Kasumi-1 (cell line): ENCODE measurements around the gene SLC44A1.
"Not testable (repeated sequence)": the region's sequence is repeated elsewhere in the genome, so short reads cannot be mapped to it uniquely, and the experiment has no call there.

Source experiments
- DNase-seq, 2 experiments: peaks; one replicate each; lab custom pipeline; 2025; lab: John Stamatoyannopoulos, UW

Gene SLC44A1

DNA sequence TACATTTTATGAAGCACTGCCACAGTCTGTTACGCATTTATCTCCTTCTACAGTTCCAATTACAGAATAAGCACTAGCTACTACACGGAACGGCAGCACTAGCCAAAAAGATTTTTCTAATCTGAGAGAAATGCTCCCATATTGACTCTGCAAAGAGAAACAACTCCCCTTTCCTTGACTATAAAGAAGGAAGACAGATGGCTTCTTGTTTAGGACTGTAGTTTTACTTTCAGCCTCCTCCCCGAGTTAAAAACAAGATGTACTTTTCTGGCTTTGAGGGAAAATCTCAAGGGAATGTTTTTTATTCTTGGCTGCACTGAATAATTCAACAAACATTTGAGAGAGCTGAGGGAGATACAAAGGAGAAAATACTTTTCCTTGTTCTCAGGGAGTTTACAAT is 1.9 kb upstream of the SLC44A1 start:
- no peak for DNase-seq

DNA sequence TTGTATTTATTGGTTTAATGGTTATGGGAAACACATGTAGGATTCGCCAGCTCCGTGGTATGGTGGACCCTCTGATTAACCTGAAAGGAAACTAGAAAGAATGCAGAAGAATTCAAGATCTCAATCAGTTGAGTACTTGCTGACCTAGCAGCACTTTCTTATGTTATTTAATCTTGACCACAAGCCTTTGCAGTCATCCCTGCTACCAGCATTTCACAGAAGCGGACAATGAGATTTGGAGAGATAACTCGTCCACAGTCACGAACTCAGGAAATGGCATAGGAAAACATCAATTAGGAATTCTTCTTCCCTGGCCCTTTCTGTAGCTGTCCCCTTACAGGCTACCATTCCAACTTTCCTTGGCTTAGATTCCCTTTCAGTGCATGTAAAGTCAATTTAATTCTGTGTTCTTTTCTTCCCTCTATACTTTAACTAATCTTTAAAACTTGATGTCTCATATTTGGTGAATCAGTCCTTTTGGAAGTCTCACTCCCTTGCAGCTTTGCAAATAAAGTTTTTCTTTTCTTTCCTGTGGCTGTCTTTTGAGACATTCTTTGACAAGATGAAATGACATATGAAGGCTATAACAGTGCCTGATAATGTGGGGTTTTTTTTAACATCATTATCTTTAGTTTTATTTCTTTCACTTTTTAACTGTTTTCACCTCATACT is 1.3 kb upstream of the SLC44A1 start:
- no peak for DNase-seq

DNA sequence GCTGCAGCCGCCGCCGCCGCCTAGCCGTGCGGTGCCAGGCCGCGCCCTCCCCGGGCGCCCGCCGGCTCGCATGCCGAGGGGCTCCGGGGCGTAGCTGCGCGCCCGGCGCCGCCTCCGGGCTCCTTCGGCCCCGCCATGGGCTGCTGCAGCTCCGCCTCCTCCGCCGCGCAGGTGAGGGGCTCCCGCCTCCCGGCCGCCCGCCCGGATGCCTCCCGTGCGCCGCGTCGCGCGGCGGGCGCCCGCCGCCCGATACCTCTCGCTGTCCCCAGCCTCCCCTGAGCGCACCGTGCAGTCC is 230 bp downstream of the SLC44A1 start:
- no peak for DNase-seq

DNA sequence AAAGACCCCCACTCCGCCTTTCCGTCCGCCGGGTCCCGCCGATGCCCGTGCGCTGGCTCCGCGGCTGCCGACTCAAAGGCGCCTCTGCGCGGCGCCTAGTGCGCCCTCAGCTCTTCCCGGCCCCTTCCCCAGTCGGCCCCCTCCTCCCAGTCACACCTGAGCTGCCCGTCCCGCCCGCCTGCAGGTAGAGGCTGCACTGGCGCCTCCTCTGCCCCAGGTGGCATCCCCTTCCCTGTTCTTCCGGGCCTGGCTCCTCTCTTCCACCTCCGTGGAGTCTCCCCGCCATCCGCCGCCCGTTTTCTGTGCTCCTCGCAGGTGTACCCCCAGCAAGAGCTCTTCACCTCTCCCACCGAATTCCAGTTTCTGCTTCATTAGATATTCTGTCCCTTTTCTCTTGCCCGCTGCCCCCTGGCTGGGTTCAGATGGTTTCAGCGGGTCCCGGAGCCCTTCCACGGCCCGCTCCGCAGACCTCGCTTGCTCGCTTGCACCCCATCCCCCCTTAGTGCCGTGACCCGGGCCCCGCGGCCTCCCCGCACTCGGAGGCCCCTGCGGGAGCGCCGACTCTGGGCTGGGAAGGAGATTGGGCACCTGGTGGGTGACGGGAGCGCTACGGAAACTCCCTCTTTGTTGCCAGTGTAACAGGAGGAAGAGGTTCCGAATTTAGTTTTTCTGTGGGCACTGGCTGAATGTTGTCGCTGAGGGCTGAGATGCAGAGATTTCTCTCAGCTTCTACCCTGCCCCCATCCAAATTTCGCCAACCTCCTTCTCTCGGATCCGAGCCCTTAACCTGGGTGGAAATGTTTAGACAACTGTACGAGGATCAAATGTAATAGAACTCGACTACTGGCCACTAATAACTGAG is 809 bp downstream of the SLC44A1 start:
- no peak for DNase-seq

DNA sequence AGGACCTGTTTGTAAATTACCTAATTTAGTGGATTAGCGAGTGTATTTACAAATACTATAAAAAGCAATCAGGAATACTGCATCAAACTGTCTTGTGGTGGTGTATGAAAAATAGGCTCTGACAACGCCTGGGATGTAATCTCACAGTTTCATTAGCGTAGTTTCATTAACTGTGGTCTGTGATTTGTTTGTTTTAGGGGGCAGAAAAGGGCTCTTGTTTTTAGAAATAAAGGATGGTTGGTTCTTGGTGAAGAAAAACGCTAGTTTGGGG is 1.4 kb downstream of the SLC44A1 start:
- no peak for DNase-seq

DNA sequence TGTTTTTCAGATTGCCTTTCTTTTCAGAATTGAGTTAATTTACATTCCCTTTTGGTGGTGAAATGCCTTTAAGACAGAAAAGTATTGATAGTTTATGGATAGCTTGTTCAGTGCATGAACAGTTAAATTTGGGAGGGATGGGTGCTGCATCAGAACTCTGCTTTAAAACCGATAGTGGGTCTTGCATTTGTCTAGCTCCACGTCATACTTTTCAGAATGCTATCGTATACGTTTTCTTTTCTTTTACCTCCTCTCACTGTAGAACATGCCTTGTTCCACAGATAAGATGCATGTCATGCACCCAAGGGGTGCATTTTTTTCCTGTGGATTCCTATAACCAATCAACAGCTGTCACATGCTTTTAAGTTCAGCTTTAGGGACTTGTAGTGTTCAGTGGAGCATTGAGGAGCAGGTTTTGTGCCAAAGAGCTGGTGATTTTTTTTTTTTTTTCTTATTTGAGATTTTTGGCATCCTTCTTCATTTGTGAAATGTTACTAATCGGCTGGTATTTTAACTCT is 2.3 kb downstream of the SLC44A1 start:
- no peak for DNase-seq

DNA sequence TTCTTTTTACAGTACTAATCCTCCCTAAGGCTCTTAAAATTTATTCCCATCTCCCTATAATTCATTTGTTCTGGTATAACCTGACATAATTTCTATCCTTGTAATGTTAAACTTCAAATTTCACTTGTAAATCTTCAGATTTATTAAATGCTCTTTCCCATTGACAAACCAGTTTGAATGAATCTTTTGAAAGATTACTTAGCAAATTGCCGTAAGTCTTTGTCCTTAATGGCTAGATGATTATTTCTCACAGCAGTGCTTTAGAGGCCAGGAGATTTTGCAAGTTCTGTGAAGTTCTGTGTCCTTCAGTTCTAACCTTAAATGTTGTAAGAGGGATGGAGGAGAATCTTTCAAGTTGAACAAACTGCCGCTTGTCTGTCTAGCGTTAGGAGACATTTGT is 4.2 kb downstream of the SLC44A1 start:
- DNase-seq: no peak

DNA sequence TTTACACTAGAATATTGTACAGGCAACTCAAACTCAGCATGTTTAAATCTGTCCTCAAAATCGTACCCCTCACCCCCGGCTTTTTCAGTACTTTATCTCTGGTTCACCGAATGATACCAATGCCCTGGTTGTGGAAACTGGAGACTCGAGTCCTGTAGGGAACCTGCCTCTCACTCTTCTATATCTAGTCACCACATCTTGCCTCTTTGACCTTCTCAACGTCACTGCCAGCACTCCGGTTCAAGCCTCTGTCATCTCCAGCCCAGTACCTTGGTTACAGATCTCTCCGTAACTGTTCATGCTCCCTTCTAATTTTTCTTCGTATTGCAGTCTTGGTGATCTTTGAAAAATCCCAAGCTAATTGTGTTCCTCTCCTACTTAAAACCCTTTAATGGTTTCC is 6.7 kb downstream of the SLC44A1 start:
- DNase-seq: no peak

DNA sequence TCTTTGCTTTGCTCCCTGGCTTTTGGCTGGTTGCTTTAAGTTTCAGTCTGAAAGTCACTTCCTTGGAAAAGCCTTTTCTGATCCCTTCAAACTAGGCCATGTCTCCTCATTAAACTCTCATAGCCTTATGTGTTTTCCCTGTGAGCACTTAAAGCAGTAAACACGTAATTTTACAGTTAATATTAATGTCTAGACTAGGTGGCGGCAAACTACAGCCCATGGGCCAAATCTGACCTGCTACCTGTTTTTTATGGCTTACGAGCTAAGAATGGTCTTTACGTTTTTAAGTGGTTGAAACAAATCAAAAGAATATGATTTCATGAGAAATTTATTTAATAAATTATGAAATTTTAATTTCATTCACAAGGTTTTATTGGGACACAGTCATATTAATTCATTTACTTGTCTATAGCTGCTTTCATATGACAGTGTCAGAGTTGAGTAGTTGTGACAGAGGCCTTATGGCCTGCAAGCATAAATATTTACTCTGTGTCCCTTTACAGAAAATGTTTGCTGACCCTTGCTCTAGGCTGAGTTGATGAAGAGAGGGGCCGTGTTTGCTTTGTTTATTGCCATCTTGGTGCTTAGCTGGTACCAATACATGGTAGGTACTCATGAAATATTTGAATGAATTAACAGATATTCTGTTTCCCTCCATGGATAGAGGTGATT is 7.4 kb downstream of the SLC44A1 start:
- no peak for DNase-seq

DNA sequence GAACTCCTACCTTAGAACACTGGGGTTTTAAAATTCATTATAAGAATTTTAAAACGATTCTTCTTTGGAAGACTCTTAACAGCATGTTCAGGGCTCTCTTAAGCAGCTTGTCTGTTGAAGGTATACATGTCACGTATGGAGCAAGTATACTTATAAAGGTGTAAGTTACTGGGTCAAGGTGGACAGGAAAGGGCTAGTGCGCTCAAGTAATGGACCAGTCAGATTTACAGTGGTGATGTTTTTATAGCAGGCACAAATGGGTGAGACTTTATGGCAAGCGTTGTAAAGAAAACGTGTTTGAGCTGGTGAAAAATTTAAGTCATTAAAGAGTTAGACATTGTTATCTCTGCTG is 7.9 kb downstream of the SLC44A1 start:
- no peak for DNase-seq

DNA sequence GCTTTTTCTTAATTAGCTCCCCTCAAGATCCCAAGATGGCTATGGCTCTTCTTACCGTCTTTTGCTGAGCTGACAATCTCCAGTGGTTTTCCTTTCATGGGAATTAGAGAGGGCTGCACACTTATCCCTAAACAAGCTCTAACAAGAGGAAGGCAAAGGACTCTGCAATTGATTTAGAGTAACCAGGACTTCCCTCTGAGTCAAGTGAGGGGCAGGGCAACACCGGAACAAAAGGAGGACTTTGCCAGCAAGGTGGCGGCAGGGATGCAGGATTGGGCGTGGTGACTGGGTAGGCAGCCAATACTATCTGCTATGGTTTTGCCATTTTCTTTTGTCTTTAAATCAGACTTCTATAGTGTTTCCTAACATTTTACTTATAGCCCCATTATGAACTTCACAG is 9.8 kb downstream of the SLC44A1 start:
- DNase-seq: no peak

DNA sequence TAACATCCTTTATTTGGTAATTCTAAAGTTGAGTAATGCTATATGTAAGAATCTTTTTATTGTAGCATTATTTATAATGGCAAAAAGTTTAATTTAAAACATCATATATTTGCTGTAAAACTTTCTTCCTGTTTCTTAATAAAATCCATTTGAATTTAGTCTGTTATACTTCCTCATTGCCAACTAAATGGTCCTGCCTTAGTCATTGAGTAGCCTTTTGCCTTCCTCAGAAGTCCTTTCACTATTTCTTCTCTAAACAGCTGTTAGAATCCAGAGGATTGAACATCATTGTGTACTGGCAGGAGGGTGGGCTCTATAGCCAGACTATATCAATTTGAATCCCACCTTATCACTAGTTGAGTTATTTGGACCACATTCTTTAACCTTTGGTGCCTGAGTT is 11.0 kb downstream of the SLC44A1 start:
- peak in 1 of 2 experiments; percentile 36 for DNase-seq

DNA sequence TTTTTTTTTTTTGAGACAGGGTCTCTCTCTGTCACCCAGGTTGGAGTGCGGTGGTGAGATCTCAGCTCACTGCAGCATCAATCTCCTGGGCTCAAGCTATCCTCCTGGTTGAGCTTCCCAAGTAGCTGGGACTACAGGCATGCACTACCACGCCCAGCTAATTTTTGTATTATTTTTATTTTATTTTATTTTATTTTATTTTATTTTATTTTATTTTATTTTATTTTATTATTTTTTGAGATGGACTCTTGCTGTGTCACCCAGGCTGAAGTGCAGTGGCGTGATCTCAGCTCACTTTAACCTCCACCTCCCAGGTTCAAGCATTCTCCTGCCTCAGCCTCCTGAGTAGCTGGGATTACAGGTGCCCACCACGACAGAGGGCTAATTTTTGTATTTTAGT is 12.1 kb downstream of the SLC44A1 start:
- DNase-seq: not testable (repeated sequence)

DNA sequence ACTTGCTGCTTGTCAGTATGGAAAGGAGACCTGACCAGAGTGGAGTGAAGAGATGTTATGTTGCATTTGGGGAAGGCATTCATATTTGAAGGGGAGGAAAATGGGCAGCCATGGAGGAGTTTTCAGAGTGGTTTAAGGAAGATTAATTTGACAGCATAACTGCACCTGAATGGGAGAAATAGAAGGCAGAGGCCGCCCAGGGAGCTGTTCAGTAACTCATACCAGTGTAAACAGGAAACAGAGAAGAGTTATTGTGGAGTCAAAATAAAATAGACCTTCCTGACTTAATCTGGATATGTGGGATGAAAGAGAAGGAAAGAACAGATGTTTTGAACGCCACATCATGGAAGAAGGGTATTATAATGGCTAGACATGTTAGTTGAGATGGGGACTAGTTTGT is 13.4 kb downstream of the SLC44A1 start:
- no peak for DNase-seq

DNA sequence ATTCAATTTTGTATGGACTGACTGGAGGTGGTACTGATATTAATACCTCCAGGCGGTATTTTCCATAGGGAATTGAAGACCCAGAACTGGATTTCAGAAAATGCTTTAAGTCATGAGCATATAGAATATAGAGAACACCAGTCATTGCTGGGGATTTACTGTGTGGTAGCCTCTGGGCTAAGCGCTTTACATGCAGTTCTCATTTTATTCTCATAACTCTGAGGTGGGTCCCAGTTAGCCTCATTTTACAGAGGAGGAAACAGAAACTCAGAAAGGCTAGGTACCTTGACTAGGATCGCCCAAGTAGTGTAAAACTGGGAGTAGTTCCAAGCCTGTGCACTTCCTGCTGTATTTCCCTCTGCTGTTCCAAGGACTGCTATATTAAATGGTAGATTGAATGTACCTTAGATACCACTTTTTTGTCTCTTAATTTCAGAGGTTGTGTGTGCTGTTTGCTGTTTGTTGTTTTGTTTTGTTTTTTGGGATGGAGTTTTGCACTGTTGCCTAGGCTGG is 13.8 kb downstream of the SLC44A1 start:
- DNase-seq: no peak

DNA sequence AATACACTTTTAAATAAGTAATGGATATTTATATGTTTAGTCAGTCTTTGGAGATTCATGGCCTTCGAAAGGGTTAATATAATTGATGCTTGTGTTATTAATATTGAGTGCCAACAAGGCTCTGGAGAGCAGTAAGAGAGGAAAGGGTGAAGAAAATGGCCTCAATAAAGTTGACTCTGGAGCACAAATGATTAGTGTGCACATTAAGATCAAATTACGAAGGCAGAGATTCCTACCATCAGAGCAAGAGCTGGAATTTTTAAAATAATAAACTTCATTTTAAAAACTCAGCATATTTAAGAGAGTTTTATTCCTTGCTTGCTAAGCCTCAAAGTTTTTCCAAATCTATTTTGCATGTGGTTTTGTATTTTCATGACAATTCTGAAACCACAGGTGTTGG is 14.8 kb downstream of the SLC44A1 start:
- no peak for DNase-seq

DNA sequence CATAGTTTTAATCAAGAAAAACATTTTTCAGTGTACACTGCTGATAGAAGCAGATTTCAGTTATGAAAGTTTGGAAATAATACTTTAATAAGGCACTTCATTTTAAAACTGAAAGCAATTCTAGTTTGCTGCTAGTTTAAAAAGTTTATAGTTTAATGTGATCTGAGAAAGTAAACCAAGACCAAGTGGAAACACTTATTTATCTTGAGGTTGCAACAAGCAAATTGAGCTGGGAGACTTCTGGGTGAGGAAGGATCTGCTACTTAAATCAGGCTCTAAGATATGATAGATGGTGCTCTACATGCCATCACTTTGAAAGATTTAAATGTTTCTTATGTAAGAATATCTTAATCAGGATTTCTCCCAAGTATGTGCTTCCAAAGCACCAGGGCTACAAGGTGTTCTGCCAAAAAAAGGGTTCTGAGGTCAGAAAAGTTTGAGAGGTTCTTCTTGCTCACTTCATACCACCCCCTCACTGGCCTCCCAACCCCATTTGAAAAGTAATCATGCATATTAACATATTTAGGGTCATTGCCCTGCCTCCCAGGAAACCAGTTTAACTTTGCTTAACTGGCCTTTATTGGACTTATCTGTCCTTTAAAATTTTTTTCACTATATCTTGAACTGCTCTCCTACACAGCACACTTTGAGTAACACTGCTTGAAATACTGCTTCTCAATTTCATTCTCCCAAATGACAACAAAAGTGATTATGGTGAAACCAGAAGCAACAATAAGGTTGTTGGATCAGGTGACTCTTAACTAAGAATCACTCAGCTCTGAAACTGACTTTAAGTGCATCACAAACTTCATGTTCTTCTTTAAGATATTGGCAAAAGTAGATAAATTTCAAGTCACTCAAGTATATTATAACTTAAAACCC is 15.5 kb downstream of the SLC44A1 start:
- DNase-seq: no peak

DNA sequence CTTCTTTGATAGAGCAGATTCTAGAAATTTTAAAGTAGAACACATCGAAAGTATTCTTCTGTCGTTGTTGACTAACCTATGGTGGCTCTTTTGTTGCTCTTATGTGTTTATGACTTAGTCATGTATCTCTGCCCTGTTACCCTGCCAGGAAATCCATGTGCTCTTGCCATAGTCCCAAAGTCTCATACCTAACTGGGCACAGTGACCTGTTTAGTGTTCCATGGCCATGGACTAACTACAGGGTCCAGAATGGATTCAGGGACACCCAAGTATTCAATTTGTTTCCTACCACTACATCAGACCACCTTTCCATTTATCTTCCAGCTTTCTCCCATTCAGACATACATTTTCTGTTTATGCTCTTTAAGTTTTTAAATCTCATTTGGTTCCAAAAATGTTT is 18.0 kb downstream of the SLC44A1 start:
- DNase-seq: no peak

DNA sequence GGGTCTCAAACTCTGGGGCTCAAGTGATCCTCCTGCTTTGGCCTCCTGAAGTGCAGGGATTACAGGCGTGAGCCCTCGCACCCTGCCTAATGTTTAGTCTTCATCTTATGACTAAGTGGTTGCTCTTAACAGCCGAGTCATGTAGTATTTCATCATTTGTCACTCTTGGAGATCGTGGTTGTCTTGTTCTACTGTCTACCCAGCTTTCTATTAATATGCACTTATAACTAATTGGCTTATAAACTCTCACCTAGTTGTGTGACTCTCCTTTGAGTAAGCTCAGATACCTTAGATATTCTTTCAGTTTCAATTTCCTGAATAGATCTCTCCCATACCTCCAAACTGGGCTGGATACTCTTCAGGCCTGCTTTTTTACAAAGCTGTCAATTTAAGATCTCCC is 19.9 kb downstream of the SLC44A1 start:
- DNase-seq: no peak

DNA sequence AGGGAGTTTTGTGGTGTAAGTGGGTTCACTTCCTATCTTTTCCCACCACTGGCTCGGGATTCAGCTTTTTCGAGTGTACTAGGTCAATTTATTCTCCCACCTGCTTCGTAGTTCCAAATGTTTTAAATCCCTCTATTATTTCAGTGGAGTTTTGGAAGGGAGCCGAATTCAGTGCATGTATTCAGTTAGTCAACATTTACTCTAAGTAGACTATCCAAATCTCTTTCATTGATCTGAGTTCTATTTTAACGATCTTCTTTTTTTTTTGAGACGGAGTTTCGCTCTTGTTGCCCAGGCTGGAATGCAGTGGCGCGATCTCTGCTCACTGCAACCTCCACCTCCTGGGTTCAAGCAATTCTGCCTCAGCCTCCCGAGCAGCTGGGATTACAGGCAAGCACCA is 23.8 kb downstream of the SLC44A1 start:
- DNase-seq: not testable (repeated sequence)

DNA sequence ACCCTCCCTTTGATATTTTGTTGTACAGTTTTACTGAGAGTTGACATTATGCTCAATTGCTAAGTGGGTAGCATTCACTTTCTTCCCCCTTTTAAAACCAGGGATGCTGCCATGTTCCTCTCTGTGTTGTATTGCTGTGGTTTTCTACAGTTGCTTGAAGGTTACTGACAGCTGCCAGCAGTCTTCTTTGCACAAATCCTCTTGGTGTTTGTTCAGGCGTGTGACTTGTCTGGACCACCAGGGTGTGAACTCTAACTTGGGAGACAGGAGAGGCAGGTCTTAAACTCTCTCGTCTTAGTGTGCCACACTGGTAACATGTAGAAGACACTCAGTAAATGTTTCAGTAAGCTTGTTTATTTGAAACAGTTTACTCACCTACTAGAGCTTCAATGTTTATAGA is 25.1 kb downstream of the SLC44A1 start:
- no peak for DNase-seq

DNA sequence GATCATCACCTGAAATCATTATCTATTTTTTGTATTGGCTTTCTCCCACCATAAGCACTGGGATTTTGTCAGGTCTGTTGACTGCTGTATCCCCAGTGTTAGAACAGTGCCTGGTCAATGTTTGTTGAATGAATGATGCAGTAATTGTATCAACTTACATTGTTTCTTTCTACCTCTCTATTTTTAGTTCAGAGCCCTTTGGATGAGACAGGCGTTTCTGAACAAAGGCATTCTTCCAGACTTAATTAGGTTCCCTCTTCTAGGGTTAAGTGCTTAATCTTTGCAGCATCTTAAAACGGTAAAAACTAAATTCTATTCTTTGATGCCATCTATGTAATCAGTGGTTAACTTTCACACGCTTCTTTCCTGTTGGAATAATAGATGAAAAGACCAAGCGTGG is 26.3 kb downstream of the SLC44A1 start:
- DNase-seq: no peak
